H1 (cell line): ENCODE data around the gene MYL9. TPM values are rescaled to one million over a fixed set of nuclear protein-coding genes. Genes with fewer than 3 reads are reported as not detected.

ENCODE experiments used
- ASH2L ChIP-seq: fragments of 200-600, 300-600 bp; sonication (generic); IDR thresholded peaks from one replicate; pipeline ENCODE4 v1.7.1; 2017; ENCODE audit warnings: low read length
- CTCF ChIP-seq, 3 experiments: IDR thresholded peaks; 1 replicate in 2 of 3; 2 replicates in 1 of 3; pipeline versions ENCODE4 v1.5.1 to v1.6.1; 2011; ENCODE audit warnings: low read length in 3 of 3, mild to moderate bottlenecking in 3 of 3, inconsistent platforms in 2 of 3, low read depth in 1 of 3, moderate library complexity in 1 of 3; ENCODE audit not compliant: insufficient read depth in 1 of 3; ENCODE audit errors: control extremely low read depth in 1 of 3
- POU5F1 ChIP-seq: IDR thresholded peaks from 2 replicates; pipeline ENCODE4 v1.6.1; 2011; ENCODE audit warnings: low read depth, mild to moderate bottlenecking, low read length, moderate library complexity
- TAF7 ChIP-seq: optimal IDR thresholded peaks from 2 replicates; pipeline ENCODE3; 2011; ENCODE audit warnings: low read depth, mild to moderate bottlenecking, inconsistent platforms, low read length, moderate library complexity, borderline replicate concordance
- USF2 ChIP-seq: IDR thresholded peaks from 2 replicates; pipeline ENCODE4 v1.6.1; 2011; ENCODE audit warnings: low read length, improper control_type of control experiment
- polyA plus RNA-seq, 7 experiments: library from polyadenylated mRNA; depleted of rRNA in 3 of 7; stranded (reverse) in 5 of 7; unstranded in 2 of 7; fragments of >200 nt in 5 of 7; fragments of 200-250 nt in 2 of 7; gene quantifications; 1 replicate in 5 of 7; 2 replicates in 1 of 7; 4 replicates in 1 of 7; pipeline versions ENCODE4 v1.2.1 to v1.2.3, GENCODE V29; 2011 to 2013; ENCODE audit warnings: missing spikeins in 2 of 7, mixed read lengths in 2 of 7
- total RNA-seq: library from RNA; stranded (reverse); fragmentation: NEBNext Ultra II Directional; extraction: Animal tissue kit (Norgen Biotek cat#: 25700); gene quantifications from 2 replicates; pipeline ENCODE4 v1.2.1, GENCODE V29; 2021

Gene MYL9
- total and polyA plus RNA-seq, 2 of the 8 experiments (the other 6 are each of a cell fraction or from before 2014, with no cell fraction given) = 26.8 to 193 TPM

DNA sequence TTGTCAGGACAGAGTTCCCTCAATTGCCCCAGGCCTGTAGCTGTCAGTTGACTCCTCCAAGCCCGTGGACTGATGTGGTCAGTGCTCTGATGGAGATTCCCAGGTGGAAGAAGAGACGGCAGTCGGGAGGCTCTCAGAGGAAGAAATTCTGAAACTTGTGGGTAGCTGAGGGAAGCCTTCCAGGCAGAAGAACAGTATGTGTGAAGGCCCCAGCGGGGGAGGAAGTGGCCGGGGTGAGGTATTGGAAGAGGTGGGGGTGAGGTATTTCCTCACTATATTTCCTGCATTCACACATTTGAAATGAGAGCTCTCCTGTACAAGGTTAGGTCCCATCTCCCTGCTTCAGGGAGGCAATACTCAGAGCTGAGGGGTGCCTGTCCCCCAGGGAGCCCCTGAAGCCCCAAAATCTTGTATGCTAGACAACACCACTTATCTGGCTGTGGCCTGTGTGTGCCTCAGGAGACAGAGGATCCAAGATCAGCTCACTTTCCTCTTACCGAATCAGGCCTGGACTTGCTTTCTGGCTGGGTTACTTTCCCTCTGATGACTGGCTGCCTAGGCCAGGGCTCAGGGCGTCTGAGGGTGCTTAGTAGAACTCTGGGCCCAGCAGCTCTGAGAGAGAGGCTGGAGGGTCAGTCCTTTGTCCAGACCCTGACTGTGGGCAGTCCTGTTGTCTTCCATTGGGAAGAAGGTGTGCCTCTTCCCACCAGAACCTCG lies 49.3 kb upstream of the MYL9 start (continued):
- TF ChIP-seq POU5F1 (no peak), USF2 (no peak), TAF7 (no peak), CTCF (IDR thresholded peaks at IDR 0.05; ENCODE audit: control extremely low read depth in 1 of 3, insufficient read depth in 1 of 3, low read depth in 1 of 3, low read length in 3 of 3) (no peak), ASH2L (no peak)
